Measurements from ENCODE around the gene FBLN2.

DNA sequence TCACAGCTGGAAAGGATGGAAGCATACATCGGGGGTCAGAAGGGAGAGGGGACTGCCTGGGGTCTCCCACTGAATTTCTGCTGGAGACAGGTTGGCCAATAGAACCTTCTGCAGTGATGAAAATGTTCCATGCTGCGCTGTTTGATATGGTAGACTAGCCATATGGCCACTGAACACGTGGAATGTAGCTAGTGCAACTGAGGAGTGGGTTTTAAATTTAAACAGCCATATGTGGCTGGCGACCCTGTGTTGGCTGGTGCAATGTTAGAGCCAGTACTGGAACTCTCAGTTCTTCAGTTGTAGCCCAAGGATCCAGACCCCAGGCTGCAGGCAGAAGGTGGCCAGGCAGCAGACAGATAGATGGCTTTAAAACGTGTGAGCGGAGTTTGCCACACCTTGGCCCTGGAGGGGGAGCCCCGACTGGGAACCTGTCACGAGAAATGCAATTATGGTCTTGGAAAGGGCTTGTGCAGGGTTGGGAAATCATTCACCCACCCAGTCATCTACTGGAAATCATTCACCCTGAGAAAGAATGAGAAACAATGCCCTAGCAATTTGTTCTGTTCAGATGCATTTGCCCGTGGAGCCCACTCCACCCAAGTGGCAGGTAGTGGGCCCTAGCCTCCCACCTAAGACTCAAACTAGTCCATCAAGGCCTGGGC, 127.6 kb downstream of the FBLN2 start:
- no peak for TF ChIP-seq EP300 (IDR thresholded peaks at IDR 0.05)
- no peak for TF ChIP-seq POLR2AphosphoS5 (IDR thresholded peaks at IDR 0.05)
- TF ChIP-seq, protein P1, sequence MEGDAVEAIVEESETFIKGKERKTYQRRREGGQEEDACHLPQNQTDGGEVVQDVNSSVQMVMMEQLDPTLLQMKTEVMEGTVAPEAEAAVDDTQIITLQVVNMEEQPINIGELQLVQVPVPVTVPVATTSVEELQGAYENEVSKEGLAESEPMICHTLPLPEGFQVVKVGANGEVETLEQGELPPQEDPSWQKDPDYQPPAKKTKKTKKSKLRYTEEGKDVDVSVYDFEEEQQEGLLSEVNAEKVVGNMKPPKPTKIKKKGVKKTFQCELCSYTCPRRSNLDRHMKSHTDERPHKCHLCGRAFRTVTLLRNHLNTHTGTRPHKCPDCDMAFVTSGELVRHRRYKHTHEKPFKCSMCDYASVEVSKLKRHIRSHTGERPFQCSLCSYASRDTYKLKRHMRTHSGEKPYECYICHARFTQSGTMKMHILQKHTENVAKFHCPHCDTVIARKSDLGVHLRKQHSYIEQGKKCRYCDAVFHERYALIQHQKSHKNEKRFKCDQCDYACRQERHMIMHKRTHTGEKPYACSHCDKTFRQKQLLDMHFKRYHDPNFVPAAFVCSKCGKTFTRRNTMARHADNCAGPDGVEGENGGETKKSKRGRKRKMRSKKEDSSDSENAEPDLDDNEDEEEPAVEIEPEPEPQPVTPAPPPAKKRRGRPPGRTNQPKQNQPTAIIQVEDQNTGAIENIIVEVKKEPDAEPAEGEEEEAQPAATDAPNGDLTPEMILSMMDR (IDR thresholded peaks at IDR 0.05) = no peak
- TF ChIP-seq POLR2A (IDR thresholded peaks at IDR 0.05; ENCODE audit: low read depth) = no peak

All from esophagus muscularis mucosa (tissue), 4 donors.